ENCODE data around the gene FOLR3. TPM values are rescaled to one million over a fixed set of nuclear protein-coding genes. Genes with fewer than 3 reads are reported as not detected.

Gene FOLR3
- polyA plus RNA-seq, 1 of the 3 experiments (the other 2 are of a cell fraction) = not detected

DNA sequence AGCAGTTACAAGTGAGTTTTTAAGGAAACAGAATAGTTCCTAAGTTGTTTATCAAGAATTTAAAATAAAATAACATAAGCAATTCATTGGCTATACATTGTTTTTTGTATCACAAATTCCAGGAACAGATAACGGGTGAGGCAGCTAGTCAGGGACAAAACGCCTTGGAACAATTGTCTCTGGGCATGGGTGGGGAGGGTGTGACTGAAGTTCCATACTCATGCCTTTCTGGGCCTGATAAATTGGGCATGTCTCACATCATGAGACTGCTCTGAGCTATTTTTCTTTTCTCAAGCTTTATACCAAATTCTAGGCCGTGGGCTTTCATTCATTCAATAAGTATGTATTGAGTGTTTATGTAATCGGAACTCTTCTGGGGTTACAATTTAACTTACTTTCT lies 21.6 kb downstream of the FOLR3 start:
- H3K4me1 ChIP-seq (ENCODE audit: control insufficient read depth in 1 of 2, insufficient read depth in 2 of 2, low read depth in 1 of 2, low read length in 1 of 2) = no peaks in the 10 kb centered on the region
- ChIA-PET POLR2A (no interaction called here), CTCF (interaction anchor here (1.0 to 5.9 kb wide), 3 partner anchors 10 to 290 kb away, joined by 3 to 30 read pairs (median 5); no protein-coding TSS in a partner anchor)
- no peak overlapping the region for H3K4me3 ChIP-seq (ENCODE audit: low read depth in 2 of 2, low read length in 1 of 2)
- no peaks in the 10 kb centered on the region for H3K9me3 ChIP-seq
- H3F3A ChIP-seq (replicated peaks; ENCODE audit: insufficient read depth) = no peaks in the 10 kb centered on the region
- no peaks in the 10 kb centered on the region for H3K36me3 ChIP-seq (replicated peaks in 1 of 2; ENCODE audit: control insufficient read depth in 1 of 2, insufficient read depth in 2 of 2, low read length in 1 of 2)
- no peak overlapping the region for H3K9ac ChIP-seq
- no peak overlapping the region for H2AFZ ChIP-seq (ENCODE audit: low read depth)
- no peak for DNase-seq
- H4K20me1 ChIP-seq (ENCODE audit: insufficient read depth) = no peaks in the 10 kb centered on the region
- H3K27me3 ChIP-seq (ENCODE audit: insufficient read depth) = peaks cover 12% of the 10 kb centered on the region; the same call in 1 of the 2 replicates
- WGBS (ENCODE audit: low lambda C conversion rate) = 73% methylated on average over 4 of the region's 4 CpGs
- no peak overlapping the region for H3K27ac ChIP-seq (ENCODE audit: low read depth in 2 of 2, low read length in 1 of 2)
- no peak overlapping the region for H3K4me2 ChIP-seq
- no peaks in the 10 kb centered on the region for H3K9me2 ChIP-seq
- no peak for TF ChIP-seq RCOR1 (IDR thresholded peaks at IDR 0.05; ENCODE audit: low read length)
- TF ChIP-seq SIN3A (IDR thresholded peaks at IDR 0.05; ENCODE audit: borderline replicate concordance, low read depth, low read length) = no peak
- no peak for TF ChIP-seq CHD2 (IDR thresholded peaks at IDR 0.05; ENCODE audit: low read length, partially characterized antibody)
- TF ChIP-seq, protein P1, sequence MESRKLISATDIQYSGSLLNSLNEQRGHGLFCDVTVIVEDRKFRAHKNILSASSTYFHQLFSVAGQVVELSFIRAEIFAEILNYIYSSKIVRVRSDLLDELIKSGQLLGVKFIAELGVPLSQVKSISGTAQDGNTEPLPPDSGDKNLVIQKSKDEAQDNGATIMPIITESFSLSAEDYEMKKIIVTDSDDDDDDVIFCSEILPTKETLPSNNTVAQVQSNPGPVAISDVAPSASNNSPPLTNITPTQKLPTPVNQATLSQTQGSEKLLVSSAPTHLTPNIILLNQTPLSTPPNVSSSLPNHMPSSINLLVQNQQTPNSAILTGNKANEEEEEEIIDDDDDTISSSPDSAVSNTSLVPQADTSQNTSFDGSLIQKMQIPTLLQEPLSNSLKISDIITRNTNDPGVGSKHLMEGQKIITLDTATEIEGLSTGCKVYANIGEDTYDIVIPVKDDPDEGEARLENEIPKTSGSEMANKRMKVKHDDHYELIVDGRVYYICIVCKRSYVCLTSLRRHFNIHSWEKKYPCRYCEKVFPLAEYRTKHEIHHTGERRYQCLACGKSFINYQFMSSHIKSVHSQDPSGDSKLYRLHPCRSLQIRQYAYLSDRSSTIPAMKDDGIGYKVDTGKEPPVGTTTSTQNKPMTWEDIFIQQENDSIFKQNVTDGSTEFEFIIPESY (IDR thresholded peaks at IDR 0.05; ENCODE audit: borderline replicate concordance, low read depth) = no peak
- no peak for TF ChIP-seq FOSL2 (IDR thresholded peaks at IDR 0.05; ENCODE audit: borderline replicate concordance, low read depth)
- H3K79me2 ChIP-seq (ENCODE audit: insufficient read depth) = no peaks in the 10 kb centered on the region

DNA sequence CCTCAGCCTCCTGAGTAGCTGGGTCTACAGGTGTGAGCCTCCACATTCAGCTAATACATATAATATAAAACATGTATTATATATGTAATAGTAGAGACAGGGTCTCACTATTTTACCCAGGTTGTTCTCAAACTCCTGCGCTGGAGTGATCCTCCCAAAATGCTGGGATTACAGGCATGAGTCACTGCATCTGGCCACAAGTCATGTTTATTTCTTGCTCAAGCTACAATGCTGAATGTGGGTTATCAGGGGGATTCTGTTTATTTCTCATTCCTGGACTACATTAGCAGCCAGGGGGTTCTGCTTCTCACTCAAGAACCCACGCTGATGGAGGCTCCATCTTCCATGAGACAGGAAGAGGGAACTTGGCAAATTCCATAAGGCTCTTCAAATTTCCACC lies 24.8 kb downstream of the FOLR3 start:
- DNase-seq = no peak

More for the DNA sequence above, 24.8 kb downstream of the FOLR3 start:
- H3K4me1 ChIP-seq (ENCODE audit: control insufficient read depth in 1 of 2, insufficient read depth in 2 of 2, low read depth in 1 of 2, low read length in 1 of 2) = no peaks in the 10 kb centered on the region
- H3K9me2 ChIP-seq = no peaks in the 10 kb centered on the region
- TF ChIP-seq, protein P2, sequence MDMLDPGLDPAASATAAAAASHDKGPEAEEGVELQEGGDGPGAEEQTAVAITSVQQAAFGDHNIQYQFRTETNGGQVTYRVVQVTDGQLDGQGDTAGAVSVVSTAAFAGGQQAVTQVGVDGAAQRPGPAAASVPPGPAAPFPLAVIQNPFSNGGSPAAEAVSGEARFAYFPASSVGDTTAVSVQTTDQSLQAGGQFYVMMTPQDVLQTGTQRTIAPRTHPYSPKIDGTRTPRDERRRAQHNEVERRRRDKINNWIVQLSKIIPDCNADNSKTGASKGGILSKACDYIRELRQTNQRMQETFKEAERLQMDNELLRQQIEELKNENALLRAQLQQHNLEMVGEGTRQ (IDR thresholded peaks at IDR 0.05; ENCODE audit: borderline replicate concordance, low read depth, low read length) = no peak
- no peak for TF ChIP-seq TEAD4 (IDR thresholded peaks at IDR 0.05; ENCODE audit: borderline replicate concordance, insufficient read depth)
- TF ChIP-seq, protein P3, sequence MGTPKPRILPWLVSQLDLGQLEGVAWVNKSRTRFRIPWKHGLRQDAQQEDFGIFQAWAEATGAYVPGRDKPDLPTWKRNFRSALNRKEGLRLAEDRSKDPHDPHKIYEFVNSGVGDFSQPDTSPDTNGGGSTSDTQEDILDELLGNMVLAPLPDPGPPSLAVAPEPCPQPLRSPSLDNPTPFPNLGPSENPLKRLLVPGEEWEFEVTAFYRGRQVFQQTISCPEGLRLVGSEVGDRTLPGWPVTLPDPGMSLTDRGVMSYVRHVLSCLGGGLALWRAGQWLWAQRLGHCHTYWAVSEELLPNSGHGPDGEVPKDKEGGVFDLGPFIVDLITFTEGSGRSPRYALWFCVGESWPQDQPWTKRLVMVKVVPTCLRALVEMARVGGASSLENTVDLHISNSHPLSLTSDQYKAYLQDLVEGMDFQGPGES (IDR thresholded peaks at IDR 0.05; ENCODE audit: low read depth, low read length) = no peak
- H3K27me3 ChIP-seq (ENCODE audit: insufficient read depth) = peaks cover 12% of the 10 kb centered on the region; the same call in 1 of the 2 replicates
- no peak overlapping the region for H3K27ac ChIP-seq (ENCODE audit: low read depth in 2 of 2, low read length in 1 of 2)
- POLR2A ChIA-PET = no interaction called here
- no peak overlapping the region for H3K4me3 ChIP-seq (ENCODE audit: low read depth in 2 of 2, low read length in 1 of 2)
- H3K9ac ChIP-seq = no peak overlapping the region
- no peak overlapping the region for H3K4me2 ChIP-seq
- H3F3A ChIP-seq (replicated peaks; ENCODE audit: insufficient read depth) = no peaks in the 10 kb centered on the region
- no peaks in the 10 kb centered on the region for H4K20me1 ChIP-seq (ENCODE audit: insufficient read depth)
- WGBS (ENCODE audit: low lambda C conversion rate) = 67% methylated on average over 2 of the region's 2 CpGs
- no peak overlapping the region for H2AFZ ChIP-seq (ENCODE audit: low read depth)
- H3K9me3 ChIP-seq = no peaks in the 10 kb centered on the region
- no peaks in the 10 kb centered on the region for H3K79me2 ChIP-seq (ENCODE audit: insufficient read depth)
- CTCF ChIA-PET = interaction anchor here (2.3 to 5.9 kb wide), 2 partner anchors 16 to 23 kb away, joined by 10 to 30 read pairs; no protein-coding TSS in a partner anchor
- H3K36me3 ChIP-seq (replicated peaks in 1 of 2; ENCODE audit: control insufficient read depth in 1 of 2, insufficient read depth in 2 of 2, low read length in 1 of 2) = no peaks in the 10 kb centered on the region

All from SK-N-SH (cell line).